GM18519 (cell line): ENCODE results near the gene IFNA10.
"Not testable (repeated sequence)": the region's sequence is repeated elsewhere in the genome, so short reads cannot be mapped to it uniquely, and the experiment has no call there.

ENCODE experiments used
- ATAC-seq: cut with Tn5 transposase; IDR thresholded peaks from one replicate; pipeline ENCODE4 v1.9.1; 2021; ENCODE audit warnings: mild to moderate bottlenecking, moderate library complexity; ENCODE audit not compliant: unreplicated experiment, low FRiP score

Gene IFNA10

GRCh38 chr9:21194867-21195776 lies 11.8 kb downstream of the IFNA10 start:
- ATAC-seq = peak; percentile 82

GRCh38 chr9:21187487-21187886 lies 19.5 kb downstream of the IFNA10 start, which contains the start of gene IFNA4:
TSS of gene IFNA4 (minus strand) at chr9:21187587. CDS start at chr9:21187531, 56 bp downstream.
- not testable (repeated sequence) for ATAC-seq

GRCh38 chr9:21182810-21183736 lies 23.9 kb downstream of the IFNA10 start:
- peak; percentile 94 for ATAC-seq

- no peak for ATAC-seq
Measured at GRCh38 chr9:21174671-21175070, 32.3 kb downstream of the IFNA10 start.

GRCh38 chr9:21172156-21172555 lies 34.8 kb downstream of the IFNA10 start:
- no peak for ATAC-seq

GRCh38 chr9:21171351-21171750 lies 35.6 kb downstream of the IFNA10 start:
- ATAC-seq = no peak

- not testable (repeated sequence) for ATAC-seq
Measured at GRCh38 chr9:21166560-21166959, 40.4 kb downstream of the IFNA10 start, which contains the start of gene IFNA21. TSS of gene IFNA21 (minus strand) at chr9:21166660. CDS start at chr9:21166612, 48 bp downstream.

- no peak for ATAC-seq
Measured at GRCh38 chr9:21165516-21165915, 41.4 kb downstream of the IFNA10 start.

- ATAC-seq = peak; percentile 94
Measured at GRCh38 chr9:21160178-21160577, 46.8 kb downstream of the IFNA10 start.
